Skeletal muscle tissue (tissue), 4 donors: Measurements from ENCODE around the gene DSEL. TPM values are rescaled to one million over a fixed set of nuclear protein-coding genes. Genes with fewer than 3 reads are reported as not detected.

Experiments used
- H3K27ac ChIP-seq: one replicate; pipeline ENCODE4 v1.7.0; 2013; ENCODE audit warnings: mild to moderate bottlenecking, low read depth, low read length, inconsistent platforms
- H3K27me3 ChIP-seq, 3 donors: one replicate each; pipeline ENCODE4 v1.7.0; 2013; ENCODE audit warnings: low read length in 3 of 3; ENCODE audit not compliant: control insufficient read depth in 3 of 3, insufficient read depth in 3 of 3
- H3K36me3 ChIP-seq, 3 donors: one replicate each; pipeline ENCODE4 v1.7.0; 2013; ENCODE audit warnings: low read length in 3 of 3; ENCODE audit not compliant: control insufficient read depth in 3 of 3, insufficient read depth in 3 of 3
- H3K4me1 ChIP-seq, 3 donors: one replicate each; pipeline ENCODE4 v1.7.0; 2013; ENCODE audit warnings: low read length in 3 of 3, mild to moderate bottlenecking in 3 of 3; ENCODE audit not compliant: control insufficient read depth in 3 of 3, insufficient read depth in 3 of 3
- H3K4me3 ChIP-seq, 3 donors: one replicate each; pipeline ENCODE4 v1.7.0; 2013; ENCODE audit warnings: low read length in 3 of 3
- H3K9ac ChIP-seq, 3 donors: one replicate each; pipeline ENCODE4 v1.7.0; 2013; ENCODE audit warnings: low read length in 3 of 3, mild to moderate bottlenecking in 3 of 3, moderate library complexity in 2 of 3, low read depth in 1 of 3
- H3K9me3 ChIP-seq, 3 donors: one replicate each; pipeline ENCODE4 v1.7.0; 2013; ENCODE audit warnings: low read length in 3 of 3; ENCODE audit not compliant: control insufficient read depth in 3 of 3
- total RNA-seq: library from RNA; depleted of rRNA; stranded (reverse); fragments of >200 nt; gene quantifications from one replicate; pipeline ENCODE4 v1.2.3, GENCODE V29; 2014
- donor health status: Osteomylitis.

The DSEL gene
- total RNA-seq, 1 donor from 2014 or later, result 15.7 TPM

DNA sequence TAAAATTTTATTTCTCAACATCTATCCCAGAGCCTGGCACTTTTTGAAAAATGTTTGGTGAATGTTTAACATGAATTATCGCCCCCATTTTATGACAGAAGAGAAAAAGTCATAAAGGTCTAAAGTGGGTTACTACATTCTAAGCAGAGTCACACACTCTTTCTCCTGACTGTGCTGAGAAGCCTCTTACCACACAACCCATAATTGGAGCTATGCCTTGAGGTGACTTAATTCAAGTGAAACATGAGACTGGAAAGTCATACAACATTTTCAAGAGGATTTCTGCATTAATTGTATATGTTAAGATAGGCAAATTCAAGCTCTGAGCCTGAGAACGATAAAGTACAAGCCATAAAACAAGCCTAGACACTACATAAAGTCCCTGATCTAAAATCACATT lies 3.1 kb upstream of the DSEL start:
- H3K27me3 ChIP-seq, result no peaks in the 10 kb centered on the region
- no peaks in the 10 kb centered on the region for H3K36me3 ChIP-seq
- H3K4me3 ChIP-seq, result no peak overlapping the region
- H3K9me3 ChIP-seq, result no peaks in the 10 kb centered on the region
- H3K9ac ChIP-seq, result no peak overlapping the region
- peaks cover 6 to 13% (median 8%) of the 10 kb centered on the region in 3 donors for H3K4me1 ChIP-seq
- H3K27ac ChIP-seq, result no peak overlapping the region

DNA sequence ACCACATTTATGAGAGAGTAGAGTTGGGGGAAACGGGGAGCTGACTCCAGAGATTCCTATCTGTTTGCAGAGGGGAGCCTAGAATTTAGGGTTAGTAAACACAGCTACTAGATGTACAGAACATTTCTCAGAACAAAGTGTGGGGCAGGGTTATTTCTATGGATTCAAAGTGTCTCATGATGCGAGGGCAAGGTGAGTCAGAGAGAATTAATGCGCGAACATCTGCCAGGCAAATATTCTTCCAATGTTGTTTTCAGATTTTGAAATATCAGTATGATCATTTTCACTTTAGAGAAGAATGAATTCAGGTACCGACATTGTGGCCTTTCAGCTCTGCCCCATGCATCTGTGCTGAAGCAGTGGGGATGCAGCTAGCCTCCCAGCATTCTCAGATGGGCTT lies 2.0 kb upstream of the DSEL start:
- Histone ChIP-seq H3K9me3 (no peaks in the 10 kb centered on the region), H3K4me1 (peaks cover 6 to 13% (median 8%) of the 10 kb centered on the region in 3 donors), H3K4me3 (no peak overlapping the region), H3K9ac (no peak overlapping the region), H3K27me3 (no peaks in the 10 kb centered on the region), H3K27ac (no peak overlapping the region), H3K36me3 (no peaks in the 10 kb centered on the region)

DNA sequence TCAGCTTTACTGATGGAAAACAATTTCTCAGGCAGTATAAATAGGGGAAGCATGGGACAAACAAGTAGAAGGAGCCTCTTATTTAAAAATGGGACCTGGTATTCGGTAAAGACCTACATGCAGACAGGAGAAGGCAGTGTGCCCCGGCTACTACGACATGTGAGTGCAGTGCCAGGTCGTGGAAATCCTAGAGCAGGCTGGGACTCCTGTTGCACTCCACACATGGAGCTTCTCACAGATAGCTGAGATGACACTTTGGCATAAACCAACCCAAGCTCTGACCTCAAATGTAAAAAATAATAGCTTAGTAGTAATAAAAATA lies 885 bp upstream of the DSEL start:
- peak overlapping the region; percentile 70 for H3K27ac ChIP-seq
- H3K27me3 ChIP-seq, result no peaks in the 10 kb centered on the region
- no peaks in the 10 kb centered on the region for H3K9me3 ChIP-seq
- peak overlapping the region; percentile 73 to 81 (median 74) for H3K4me3 ChIP-seq
- H3K36me3 ChIP-seq, result peaks cover 0 to 3% (median 0%) of the 10 kb centered on the region in 3 donors
- peaks cover 6 to 13% (median 8%) of the 10 kb centered on the region in 3 donors for H3K4me1 ChIP-seq
- peak overlapping the region; percentile 68 to 75 (median 74) for H3K9ac ChIP-seq

DNA sequence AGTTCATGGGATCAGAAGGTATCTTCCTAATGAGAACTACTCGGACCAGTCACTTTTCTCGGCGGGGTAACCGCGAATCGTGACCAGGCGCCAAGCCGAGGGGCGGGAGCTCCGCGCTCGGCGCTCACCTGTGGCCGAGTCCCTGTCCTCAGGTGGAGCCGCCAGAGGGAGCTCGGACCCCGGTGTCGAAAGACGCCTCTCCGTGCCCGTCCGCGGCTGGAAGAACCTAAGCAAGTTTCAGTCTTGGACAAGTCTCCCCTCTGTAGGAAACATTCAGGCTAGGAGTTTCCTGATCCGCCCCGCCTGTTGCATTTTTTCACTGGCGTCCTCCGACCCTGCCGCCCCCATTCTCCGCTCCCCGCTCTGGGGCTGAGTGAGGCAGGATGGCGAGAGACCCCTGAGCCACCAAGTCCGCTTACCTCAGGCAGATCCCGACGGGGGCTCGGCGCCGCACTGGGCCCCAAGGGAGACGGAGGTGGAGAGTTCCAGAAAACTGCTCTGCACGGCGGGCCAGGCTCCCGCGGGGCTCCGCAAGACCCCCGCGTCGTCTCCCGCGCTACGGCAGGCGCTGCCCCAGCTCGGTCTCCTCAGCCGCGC lies 480 bp downstream of the DSEL start:
- no peaks in the 10 kb centered on the region for H3K27me3 ChIP-seq
- peak overlapping the region; percentile 79 to 87 (median 85) for H3K4me3 ChIP-seq

DNA sequence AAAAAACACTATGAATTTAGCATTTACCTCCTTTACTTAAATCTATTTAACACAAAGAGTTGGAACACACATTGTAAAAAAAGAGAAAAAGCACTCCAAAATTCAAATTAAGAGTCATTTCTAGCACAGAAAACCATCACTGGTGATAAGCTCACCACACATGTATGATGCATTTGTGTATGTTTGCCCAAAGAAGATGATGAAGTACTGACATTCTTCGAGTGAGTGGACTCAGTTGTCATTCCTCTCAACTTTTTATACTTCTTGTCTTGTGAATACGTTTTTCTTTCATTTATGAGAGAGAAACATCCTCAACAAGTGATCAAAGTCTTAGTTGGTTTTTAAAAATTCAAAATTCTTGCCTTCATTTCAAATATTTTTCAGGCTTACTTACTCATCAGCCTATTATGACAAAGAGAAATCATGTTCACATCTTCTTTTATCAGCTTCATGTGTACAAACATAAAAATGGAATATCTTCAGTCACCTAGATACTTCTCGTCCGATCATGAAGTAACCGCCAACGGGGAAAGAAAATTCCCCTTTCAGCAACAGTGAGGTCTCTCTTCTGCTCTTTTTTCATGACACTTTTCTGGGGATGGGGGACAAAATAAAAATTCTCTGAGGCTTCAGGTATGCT lies 1.5 kb downstream of the DSEL start:
- Histone ChIP-seq H3K4me1 (peaks cover 6 to 13% (median 8%) of the 10 kb centered on the region in 3 donors), H3K27ac (no peak overlapping the region), H3K4me3 (peak overlapping the region in 2 of 3 donors; percentile 85 to 87), H3K9ac (no peak overlapping the region), H3K9me3 (no peaks in the 10 kb centered on the region), H3K27me3 (no peaks in the 10 kb centered on the region), H3K36me3 (peaks cover 0 to 3% (median 0%) of the 10 kb centered on the region in 3 donors)

More for the DNA sequence above, 480 bp downstream of the DSEL start:
- Histone ChIP-seq H3K36me3 (peaks cover 0 to 3% (median 0%) of the 10 kb centered on the region in 3 donors), H3K4me1 (peaks cover 6 to 13% (median 8%) of the 10 kb centered on the region in 3 donors), H3K9ac (peak overlapping the region; percentile 76 to 82 (median 79)), H3K27ac (peak overlapping the region; percentile 65), H3K9me3 (no peaks in the 10 kb centered on the region)

DNA sequence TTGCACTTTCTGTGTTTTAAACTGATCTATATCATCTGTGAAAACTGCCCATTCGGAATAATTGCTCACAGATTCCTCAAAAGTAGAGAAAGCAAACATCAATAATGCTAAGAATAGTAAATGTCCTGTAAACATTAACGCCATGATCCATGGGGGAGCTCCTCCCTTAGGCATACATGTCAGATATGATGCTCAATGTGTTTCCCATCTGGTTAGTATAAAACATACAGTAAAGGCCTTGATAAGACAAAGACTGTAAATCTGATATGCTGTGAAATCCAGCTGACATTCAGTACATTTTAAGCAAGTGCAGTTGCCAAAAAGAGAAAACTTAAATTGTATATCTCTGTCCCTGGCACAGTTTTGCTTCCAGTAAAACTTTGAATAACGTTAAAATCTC lies 2.1 kb downstream of the DSEL start:
- Histone ChIP-seq H3K4me1 (peaks cover 6 to 13% (median 8%) of the 10 kb centered on the region in 3 donors), H3K36me3 (peaks cover 0 to 3% (median 0%) of the 10 kb centered on the region in 3 donors), H3K9me3 (no peaks in the 10 kb centered on the region), H3K27ac (no peak overlapping the region), H3K4me3 (no peak overlapping the region), H3K27me3 (no peaks in the 10 kb centered on the region), H3K9ac (no peak overlapping the region)

DNA sequence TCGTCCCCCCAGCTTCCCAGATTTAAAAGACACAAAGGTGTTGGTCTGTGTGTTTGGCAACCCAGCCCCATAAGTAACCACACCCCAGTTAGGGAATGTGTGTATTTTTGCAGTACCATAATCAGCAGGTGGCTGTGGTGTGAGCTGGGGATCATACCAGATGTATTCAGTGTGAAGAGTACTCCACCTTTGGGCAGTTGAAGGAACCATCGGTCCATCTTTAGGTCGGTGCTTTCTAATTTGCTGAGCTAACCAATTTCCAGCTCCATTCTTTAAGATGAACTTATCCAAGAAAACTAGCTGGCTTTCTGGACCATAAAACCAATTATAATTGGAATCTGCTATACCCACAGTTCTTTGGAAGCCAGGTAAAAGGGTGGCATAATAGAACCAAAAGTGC lies 3.2 kb downstream of the DSEL start:
- Histone ChIP-seq H3K4me1 (peaks cover 6 to 11% (median 8%) of the 10 kb centered on the region in 3 donors), H3K27me3 (no peaks in the 10 kb centered on the region)

DNA sequence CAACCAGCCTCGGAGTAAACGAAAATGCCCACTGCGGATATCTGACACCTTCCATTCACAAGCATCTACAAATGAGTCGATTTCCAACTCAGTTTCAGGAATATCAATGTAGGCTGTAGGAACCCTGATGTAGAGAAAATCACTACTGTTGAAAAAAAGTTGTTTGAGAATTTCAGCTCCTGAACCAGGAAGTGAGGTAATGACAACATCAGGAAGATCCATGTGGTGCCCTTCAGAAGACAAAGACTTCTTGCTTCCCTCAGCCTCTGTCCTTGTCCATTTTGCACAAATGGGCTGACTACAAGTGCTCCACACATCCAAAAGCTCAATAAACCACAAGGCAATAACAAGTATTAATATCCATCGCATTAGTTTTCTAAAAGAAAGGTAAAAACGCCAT lies 4.7 kb downstream of the DSEL start:
- Histone ChIP-seq H3K27me3 (no peaks in the 10 kb centered on the region), H3K4me3 (no peak overlapping the region), H3K4me1 (peaks cover 0 to 2% (median 2%) of the 10 kb centered on the region in 3 donors)

More for the DNA sequence above, 3.2 kb downstream of the DSEL start:
- no peak overlapping the region for H3K9ac ChIP-seq
- peaks cover 0 to 3% (median 0%) of the 10 kb centered on the region in 3 donors for H3K36me3 ChIP-seq
- no peak overlapping the region for H3K4me3 ChIP-seq
- H3K9me3 ChIP-seq, result no peaks in the 10 kb centered on the region
- H3K27ac ChIP-seq, result no peak overlapping the region

DNA sequence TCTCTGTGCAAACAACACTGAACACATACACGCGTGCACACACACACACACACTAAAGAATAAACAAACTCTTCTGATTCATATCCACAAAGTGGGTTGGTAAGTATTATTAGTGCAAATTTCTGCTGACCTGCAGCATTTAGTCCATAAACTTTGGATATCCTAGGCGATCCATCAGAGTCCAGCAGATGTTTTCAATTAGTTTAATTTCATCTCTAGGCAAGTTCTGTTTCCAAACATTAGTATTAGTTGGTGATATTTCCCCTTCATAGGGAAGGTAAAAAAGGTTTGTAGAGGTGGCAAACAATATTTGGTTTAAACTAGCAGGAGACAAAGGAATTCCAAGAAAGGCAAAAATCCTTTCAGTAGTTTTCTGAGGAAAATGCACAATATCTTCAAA lies 5.7 kb downstream of the DSEL start:
- no peak overlapping the region for H3K4me3 ChIP-seq
- no peak overlapping the region for H3K9ac ChIP-seq
- H3K27ac ChIP-seq, result no peak overlapping the region
- peaks cover 0 to 2% (median 2%) of the 10 kb centered on the region in 3 donors for H3K4me1 ChIP-seq
- H3K9me3 ChIP-seq, result no peaks in the 10 kb centered on the region
- H3K27me3 ChIP-seq, result no peaks in the 10 kb centered on the region
- H3K36me3 ChIP-seq, result peaks cover 0 to 3% (median 0%) of the 10 kb centered on the region in 3 donors

More for the DNA sequence above, 4.7 kb downstream of the DSEL start:
- Histone ChIP-seq H3K9ac (no peak overlapping the region), H3K9me3 (no peaks in the 10 kb centered on the region), H3K27ac (no peak overlapping the region), H3K36me3 (peaks cover 0 to 3% (median 0%) of the 10 kb centered on the region in 3 donors)

DNA sequence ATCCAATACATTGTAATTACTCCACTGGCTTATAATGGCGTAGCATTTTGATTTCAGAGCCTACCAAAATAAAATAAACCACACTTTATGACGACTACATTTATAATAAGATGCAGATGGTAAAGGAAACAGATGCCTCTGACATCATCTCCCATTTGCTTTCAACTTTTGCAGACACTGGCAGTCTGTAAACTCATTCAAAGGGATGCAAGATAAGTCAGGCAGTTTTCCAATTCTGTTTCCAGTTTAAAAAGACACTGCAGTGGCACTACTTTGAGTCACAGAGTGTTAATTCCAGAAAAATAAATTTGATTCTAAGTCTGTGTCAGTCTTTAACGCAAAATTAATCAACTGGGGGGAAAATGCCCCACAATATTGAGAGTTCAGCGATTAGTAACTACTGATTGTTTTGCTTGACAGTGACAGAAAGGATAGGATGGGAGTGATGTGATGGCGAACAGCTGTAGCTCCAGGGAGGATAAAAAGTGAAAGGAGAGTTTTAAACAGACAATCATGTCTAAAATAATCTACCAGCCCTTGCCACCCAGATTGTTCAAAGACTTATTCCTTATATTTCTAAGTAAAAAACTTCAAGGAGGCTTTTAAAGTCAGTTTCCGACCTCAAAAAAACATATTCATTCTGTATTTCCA lies 6.7 kb downstream of the DSEL start:
- H3K36me3 ChIP-seq, result peaks cover 0 to 3% (median 0%) of the 10 kb centered on the region in 3 donors
- H3K9ac ChIP-seq, result no peak overlapping the region
- H3K4me3 ChIP-seq, result no peak overlapping the region
- H3K27ac ChIP-seq, result no peak overlapping the region
- no peaks in the 10 kb centered on the region for H3K27me3 ChIP-seq
- H3K9me3 ChIP-seq, result no peaks in the 10 kb centered on the region
- peaks cover 0 to 2% (median 0%) of the 10 kb centered on the region in 3 donors for H3K4me1 ChIP-seq
